ENCODE data around the gene PCGF6. TPM values are rescaled to one million over a fixed set of nuclear protein-coding genes. Genes with fewer than 3 reads are reported as not detected.

Gene PCGF6
- total RNA-seq, 4 donors from 2014 or later, result 5.8 to 10.8 (median 9.6) TPM

DNA sequence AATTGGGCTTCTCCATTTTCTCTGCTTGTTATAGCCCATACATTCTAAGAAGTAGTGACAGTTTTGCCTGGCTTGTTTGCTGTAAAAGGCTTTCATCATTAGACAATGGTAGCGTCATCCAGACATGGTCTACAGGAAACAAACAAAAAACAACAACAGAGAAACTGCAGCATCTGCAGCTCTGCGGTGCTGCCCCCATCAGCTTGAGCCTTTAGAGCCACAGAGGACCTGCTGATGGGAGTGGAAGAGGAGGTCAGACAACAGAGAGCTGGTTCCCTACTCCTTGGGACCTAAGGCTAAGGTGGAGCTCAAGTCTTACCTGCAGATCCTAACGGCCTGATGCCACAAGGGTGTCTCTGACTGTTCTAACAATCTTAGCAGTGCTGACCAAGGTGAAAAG is 70.9 kb downstream of the PCGF6 start:
- intact Hi-C loops (cut with DNase I), result no loop called here
- H3K36me3 ChIP-seq, result no peaks in the 10 kb centered on the region
- no peak overlapping the region for H3K4me3 ChIP-seq (replicated peaks in 1 of 3)
- H3K9me3 ChIP-seq, result no peaks in the 10 kb centered on the region
- H3K27me3 ChIP-seq, result peaks cover 22% of the 10 kb centered on the region
- H3K4me1 ChIP-seq, result peaks cover 5 to 17% of the 10 kb centered on the region in 2 donors
- no peak overlapping the region for H3K27ac ChIP-seq
- no peak for DNase-seq
- TF ChIP-seq, protein P1, sequence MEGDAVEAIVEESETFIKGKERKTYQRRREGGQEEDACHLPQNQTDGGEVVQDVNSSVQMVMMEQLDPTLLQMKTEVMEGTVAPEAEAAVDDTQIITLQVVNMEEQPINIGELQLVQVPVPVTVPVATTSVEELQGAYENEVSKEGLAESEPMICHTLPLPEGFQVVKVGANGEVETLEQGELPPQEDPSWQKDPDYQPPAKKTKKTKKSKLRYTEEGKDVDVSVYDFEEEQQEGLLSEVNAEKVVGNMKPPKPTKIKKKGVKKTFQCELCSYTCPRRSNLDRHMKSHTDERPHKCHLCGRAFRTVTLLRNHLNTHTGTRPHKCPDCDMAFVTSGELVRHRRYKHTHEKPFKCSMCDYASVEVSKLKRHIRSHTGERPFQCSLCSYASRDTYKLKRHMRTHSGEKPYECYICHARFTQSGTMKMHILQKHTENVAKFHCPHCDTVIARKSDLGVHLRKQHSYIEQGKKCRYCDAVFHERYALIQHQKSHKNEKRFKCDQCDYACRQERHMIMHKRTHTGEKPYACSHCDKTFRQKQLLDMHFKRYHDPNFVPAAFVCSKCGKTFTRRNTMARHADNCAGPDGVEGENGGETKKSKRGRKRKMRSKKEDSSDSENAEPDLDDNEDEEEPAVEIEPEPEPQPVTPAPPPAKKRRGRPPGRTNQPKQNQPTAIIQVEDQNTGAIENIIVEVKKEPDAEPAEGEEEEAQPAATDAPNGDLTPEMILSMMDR (IDR thresholded peaks at IDR 0.05), result no peak
- no peak for TF ChIP-seq POLR2A (IDR thresholded peaks at IDR 0.05)
- 61 to 69% methylated on average over 3 of the region's 3 CpGs for WGBS, 2 donors

DNA sequence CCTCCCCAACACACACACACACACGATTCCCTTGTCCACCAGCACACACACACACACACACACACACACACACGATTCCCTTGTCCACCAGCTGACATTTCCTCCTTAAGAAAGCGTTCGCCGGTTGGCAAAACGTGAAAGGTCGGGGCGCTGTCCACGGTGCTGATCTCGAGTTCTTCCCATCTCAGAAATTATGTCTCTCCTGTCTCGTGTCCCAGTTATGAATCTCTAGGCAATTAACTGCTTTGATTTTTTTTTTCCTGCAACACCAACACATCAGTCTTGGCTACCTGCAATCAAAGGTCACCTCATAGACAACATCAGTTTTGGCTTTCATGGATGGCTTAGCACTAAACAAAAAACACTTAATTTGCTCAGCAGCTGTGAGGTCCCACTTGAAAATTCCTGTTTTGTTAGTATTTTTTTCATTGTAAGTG is 72.1 kb downstream of the PCGF6 start:
- Histone ChIP-seq H3K27ac (no peak overlapping the region), H3K27me3 (peaks cover 22% of the 10 kb centered on the region), H3K36me3 (no peaks in the 10 kb centered on the region), H3K4me1 (peaks cover 5 to 17% of the 10 kb centered on the region in 2 donors), H3K4me3 (replicated peaks in 1 of 3) (no peak overlapping the region), H3K9me3 (no peaks in the 10 kb centered on the region)
- intact Hi-C loops (cut with DNase I), result no loop called here
- peak; percentile 30 to 65 for DNase-seq
- WGBS, 2 donors, result 4 to 8% methylated on average over 11 of the region's 11 CpGs
- TF ChIP-seq, protein P1 (IDR thresholded peaks at IDR 0.05), result no peak
- no peak for TF ChIP-seq POLR2A (IDR thresholded peaks at IDR 0.05)

DNA sequence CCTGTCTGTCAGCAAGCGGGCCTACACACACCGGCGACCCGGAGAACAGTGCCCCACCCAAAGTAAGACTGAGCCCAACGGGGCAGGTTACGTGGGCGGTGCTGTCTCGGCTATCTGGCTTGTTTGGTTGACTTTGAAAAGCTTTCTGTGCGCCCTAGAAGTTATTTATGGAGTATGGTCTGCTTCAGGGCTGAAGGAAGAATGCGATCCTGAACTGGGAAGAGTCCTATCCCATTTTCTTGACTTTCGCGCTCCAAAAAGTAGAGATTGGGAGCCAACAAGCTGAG is 72.5 kb downstream of the PCGF6 start:
- H3K9me3 ChIP-seq, result no peaks in the 10 kb centered on the region
- no peak for DNase-seq
- H3K4me1 ChIP-seq, result peaks cover 5 to 17% of the 10 kb centered on the region in 2 donors
- H3K36me3 ChIP-seq, result no peaks in the 10 kb centered on the region
- WGBS, 2 donors, result 27 to 36% methylated on average over 12 of the region's 12 CpGs
- no peak overlapping the region for H3K27ac ChIP-seq
- no peak overlapping the region for H3K4me3 ChIP-seq (replicated peaks in 1 of 3)
- TF ChIP-seq, protein P1 (IDR thresholded peaks at IDR 0.05), result no peak
- TF ChIP-seq POLR2A (IDR thresholded peaks at IDR 0.05), result no peak
- H3K27me3 ChIP-seq, result peaks cover 22% of the 10 kb centered on the region
- intact Hi-C loops (cut with DNase I), result no loop called here

DNA sequence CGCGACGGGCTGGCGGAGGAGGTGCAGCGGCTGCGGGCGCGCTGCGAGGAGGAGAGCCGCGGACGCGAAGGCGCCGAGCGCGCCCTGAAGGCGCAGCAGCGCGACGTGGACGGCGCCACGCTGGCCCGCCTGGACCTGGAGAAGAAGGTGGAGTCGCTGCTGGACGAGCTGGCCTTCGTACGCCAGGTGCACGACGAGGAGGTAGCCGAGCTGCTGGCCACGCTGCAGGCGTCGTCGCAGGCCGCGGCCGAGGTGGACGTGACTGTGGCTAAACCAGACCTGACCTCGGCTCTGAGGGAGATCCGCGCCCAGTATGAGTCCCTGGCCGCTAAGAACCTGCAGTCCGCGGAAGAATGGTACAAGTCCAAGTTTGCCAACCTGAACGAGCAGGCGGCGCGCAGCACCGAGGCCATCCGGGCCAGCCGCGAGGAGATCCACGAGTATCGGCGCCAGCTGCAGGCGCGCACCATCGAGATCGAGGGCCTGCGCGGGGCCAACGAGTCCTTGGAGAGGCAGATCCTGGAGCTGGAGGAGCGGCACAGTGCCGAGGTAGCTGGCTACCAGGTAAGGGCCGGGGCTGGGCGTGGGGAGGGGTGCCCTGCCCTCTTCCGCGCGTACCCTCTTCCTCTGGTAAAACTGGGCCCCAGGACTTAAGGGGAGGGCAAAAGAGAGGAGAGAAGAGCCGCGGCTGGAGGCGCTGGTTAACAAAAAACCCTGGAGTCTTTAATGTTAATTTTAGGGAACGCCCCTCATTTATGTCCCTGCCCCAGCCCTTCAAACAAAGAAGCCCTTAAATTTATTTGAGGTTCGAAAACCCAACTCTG is 73.0 kb downstream of the PCGF6 start:
- peaks cover 5 to 17% of the 10 kb centered on the region in 2 donors for H3K4me1 ChIP-seq
- no peak overlapping the region for H3K27ac ChIP-seq
- H3K27me3 ChIP-seq, result peaks cover 22% of the 10 kb centered on the region
- no peak for TF ChIP-seq POLR2A (IDR thresholded peaks at IDR 0.05)
- TF ChIP-seq, protein P1 (IDR thresholded peaks at IDR 0.05), result no peak
- intact Hi-C loops (cut with DNase I), result no loop called here
- WGBS, 2 donors, result 10 to 12% methylated on average over 14 to 26 of the region's 76 CpGs
- H3K9me3 ChIP-seq, result no peaks in the 10 kb centered on the region
- H3K4me3 ChIP-seq (replicated peaks in 1 of 3), result no peak overlapping the region
- no peaks in the 10 kb centered on the region for H3K36me3 ChIP-seq
- no peak for DNase-seq

- 0% methylated on average over 5 to 32 of the region's 105 CpGs for WGBS, 2 donors
- intact Hi-C loops (cut with DNase I), result no loop called here
- DNase-seq, result peak; percentile 16 to 18
- Histone ChIP-seq H3K27ac (no peak within 1 kb of the TSS), H3K4me3 (replicated peaks in 1 of 3) (peak within 1 kb of the TSS in 1 of 3 donors; percentile 2), H3K36me3 (no peaks in the 10 kb centered on the region), H3K9me3 (no peaks in the 10 kb centered on the region), H3K27me3 (peaks cover 22% of the 10 kb centered on the region), H3K4me1 (peaks cover 5 to 17% of the 10 kb centered on the region in 2 donors)
- no peak for TF ChIP-seq POLR2A (IDR thresholded peaks at IDR 0.05)
- TF ChIP-seq, protein P1 (IDR thresholded peaks at IDR 0.05), result no peak
These were observed 73.8 kb downstream of the PCGF6 start, which contains the start of gene INA for GRCh38 chr10:103276896-103277712. Gene INA (plus strand): TSS chr10:103277138. CDS start chr10:103277212, 74 bp downstream.
